SH-SY5Y (cell line): ENCODE results near the gene DHRS7C.

Source experiments
- GATA2 ChIP-seq: IDR thresholded peaks from 2 replicates; pipeline ENCODE4 v1.6.1; 2011; ENCODE audit warnings: mild to moderate bottlenecking, low read depth, low read length
- GATA3 ChIP-seq: IDR thresholded peaks from 2 replicates; pipeline ENCODE4 v1.6.1; 2011; ENCODE audit warnings: low read depth, mild to moderate bottlenecking, low read length, moderate library complexity

Gene DHRS7C

GRCh38 chr17:9817086-9817485, 25.7 kb upstream of the DHRS7C start:
- TF ChIP-seq GATA2: no peak
- TF ChIP-seq GATA3: no peak

DNA sequence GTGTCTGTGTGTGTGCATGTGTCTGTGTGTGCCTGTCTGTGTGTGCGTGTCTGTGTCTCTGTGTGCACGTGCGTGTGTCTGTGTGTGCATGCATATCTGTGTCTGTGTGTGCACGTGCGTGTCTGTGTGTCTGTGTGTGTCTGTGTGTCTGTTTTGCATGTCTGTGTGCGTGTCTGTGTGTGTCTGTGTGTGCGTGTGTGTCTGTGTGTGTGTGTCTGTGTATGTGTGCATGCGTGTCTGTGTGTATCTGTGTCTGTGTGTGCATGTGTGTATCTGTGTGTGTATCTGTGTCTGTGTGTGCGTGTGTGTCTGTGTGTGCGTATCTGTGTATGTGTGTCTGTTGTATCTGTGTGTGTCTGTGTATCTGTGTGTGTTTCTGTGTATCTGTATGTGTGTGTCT, 25.1 kb upstream of the DHRS7C start:
- TF ChIP-seq GATA2 (no peak), GATA3 (no peak)

GRCh38 chr17:9814337-9814945, 23.0 kb upstream of the DHRS7C start:
- TF ChIP-seq GATA3: no peak
- TF ChIP-seq GATA2: no peak

DNA sequence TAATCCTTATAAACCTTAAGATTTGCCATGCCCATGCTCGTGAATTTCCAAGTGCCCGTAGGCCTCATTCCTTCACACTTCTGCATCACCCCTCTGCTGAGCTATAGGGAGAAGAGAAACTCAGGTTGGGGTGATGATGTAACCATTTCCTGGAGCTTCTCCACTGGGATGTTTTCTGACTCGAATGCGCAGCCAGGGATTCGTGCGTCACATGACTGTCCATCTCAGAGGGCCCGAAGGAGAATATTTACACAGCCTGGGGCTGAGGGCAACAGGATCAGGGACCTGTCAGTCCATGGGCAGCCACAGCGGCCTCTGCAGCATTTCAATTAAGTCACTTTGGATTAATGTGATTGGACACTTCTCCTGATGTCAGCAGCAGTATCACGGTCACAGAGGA, 21.8 kb upstream of the DHRS7C start:
- TF ChIP-seq GATA3 (no peak), GATA2 (no peak)

DNA sequence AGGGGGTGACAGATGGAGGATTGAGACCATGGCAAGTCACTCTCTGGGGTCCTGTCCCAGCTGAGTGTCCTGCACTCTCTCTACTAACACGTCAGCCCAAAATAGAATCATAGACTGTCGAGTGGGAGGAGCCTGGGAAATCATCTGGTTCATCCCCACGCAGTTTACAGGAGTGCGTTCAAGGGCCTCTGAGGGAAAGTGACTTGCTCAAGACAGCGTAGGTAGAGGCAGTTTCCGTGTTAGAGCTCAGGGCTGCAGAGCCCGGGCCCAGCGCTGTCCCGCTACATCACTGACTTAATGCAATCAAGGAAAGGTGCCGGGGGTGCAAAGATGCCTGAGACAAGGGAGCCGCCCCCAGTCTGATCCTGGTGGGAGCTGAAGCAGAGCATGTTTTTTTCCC, 20.1 kb upstream of the DHRS7C start:
- no peak for TF ChIP-seq GATA3
- TF ChIP-seq GATA2: no peak

DNA sequence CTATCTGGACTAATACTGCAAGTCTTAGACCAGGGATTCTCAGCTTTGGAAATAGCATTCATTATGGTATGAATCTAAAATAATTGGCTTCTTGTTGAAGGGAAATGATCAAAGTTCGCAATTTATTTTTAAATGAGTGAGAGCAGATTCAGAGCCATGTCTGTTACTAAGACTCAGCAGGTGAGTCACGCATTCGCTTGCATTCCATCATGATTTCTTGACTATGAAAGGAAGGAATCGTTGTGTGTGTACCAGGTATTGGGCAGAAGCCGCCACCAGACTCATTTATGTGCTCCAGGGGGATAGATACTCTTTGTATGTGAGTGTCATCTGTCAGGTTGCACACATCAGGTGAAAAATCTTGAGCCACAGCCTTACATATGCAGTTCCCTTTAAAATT, 19.7 kb upstream of the DHRS7C start:
- no peak for TF ChIP-seq GATA2
- no peak for TF ChIP-seq GATA3

DNA sequence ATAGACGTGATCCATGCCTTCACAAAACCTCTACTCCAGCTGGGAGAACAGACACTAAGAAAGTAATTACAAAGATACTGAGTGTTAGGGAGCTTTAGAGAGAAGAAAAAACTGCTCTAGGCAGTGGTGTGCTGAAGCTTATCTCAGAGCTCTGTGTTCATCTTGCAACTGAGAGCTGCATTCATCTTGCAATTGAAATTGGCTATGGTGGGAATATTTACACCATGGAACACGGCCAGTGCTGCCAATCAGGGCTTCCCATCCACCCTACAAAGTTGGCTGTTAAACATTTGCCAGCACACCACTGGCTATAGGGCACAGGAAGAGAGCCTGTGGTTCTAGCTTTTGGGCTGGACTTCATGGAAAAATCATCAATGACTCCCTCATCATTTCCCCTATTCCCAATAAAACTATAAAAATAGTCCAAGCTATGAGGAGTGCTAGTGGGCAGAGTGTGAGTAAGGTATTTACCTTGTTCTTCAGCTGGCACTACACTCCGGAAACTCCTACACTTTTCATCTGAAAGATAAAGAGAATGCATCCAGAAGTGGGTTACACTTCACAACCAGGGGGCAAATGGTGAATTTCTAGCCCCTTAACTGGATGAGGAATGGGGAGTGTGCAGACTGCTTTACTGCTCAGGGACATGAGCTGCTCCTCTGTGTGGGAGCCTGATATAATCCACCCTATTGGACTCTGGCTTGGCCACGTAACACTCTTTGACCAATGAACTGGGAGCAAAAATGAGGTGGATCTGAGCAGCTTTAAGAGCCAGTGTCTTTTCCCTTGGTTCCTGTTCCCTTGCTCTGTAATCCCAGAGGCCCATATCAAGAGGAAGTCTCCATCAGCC, 18.9 kb upstream of the DHRS7C start:
- TF ChIP-seq GATA3 (no peak), GATA2 (no peak)

GRCh38 chr17:9809409-9809808, 18.0 kb upstream of the DHRS7C start:
- TF ChIP-seq GATA2: no peak
- TF ChIP-seq GATA3: no peak

- TF ChIP-seq GATA2 (no peak), GATA3 (no peak)
These were observed 15.3 kb upstream of the DHRS7C start for GRCh38 chr17:9806699-9807098.

DNA sequence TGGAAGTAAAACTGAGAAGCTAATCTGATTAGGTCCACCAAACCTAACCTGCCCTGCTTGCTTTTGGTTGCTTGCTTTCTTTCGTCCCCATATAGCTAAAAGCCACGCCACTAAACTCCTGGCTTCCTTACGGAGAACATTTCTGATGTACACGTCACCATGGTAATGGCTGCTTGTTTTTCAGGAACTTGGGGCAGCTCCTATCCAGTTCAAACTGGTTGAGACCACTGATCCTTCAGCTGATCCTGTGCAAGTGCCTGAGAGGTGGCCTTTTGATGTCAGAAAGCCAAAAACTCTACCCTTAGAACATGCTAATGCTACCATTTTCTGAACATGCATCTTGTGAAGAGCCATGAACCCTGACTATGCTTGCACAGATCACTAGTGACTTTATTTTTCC, 14.4 kb upstream of the DHRS7C start:
- no peak for TF ChIP-seq GATA2
- no peak for TF ChIP-seq GATA3

- TF ChIP-seq GATA3 (no peak), GATA2 (no peak)
These were observed 11.3 kb upstream of the DHRS7C start for GRCh38 chr17:9802697-9803096.

DNA sequence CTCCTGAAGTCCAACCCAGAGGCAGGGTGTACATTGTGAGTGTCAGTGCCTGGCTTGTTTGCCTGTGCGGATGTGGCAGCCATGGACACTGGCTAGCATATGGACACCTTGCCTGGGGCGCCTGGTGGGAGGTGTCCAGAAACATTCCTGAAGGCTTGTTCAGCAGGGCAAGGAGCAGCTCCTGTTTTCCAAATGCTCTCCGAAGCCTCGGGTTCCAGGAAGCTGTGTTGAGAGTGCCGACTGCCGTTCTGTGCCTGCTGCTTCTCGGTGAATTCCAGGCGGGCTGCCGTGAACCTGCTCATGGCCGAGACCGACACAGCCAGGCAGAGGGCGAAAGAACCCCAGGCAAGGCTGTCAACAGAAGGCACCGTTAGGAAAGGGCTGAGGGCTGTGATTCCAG, 10.9 kb upstream of the DHRS7C start:
- no peak for TF ChIP-seq GATA2
- no peak for TF ChIP-seq GATA3

DNA sequence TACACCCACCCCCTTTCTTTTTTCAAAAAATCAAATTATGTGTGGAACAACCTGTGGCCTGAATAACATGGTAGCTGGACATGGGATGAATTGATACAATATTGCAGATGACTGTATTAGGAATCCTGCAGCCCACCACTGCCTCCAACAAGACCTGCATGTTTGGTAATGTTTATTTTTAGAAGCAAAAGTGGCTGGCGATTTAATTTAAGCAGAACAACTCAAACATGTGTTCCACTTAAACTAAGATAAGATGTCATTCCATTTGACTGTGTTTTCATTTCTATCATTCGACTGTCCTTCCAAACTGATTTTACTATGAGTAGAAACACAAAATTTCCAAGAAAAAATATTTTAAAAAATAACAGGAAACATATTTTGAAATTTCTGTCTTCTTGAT, 10.1 kb upstream of the DHRS7C start:
- no peak for TF ChIP-seq GATA3
- TF ChIP-seq GATA2: no peak

GRCh38 chr17:9798724-9799123, 7.3 kb upstream of the DHRS7C start:
- TF ChIP-seq GATA2 (no peak), GATA3 (no peak)

- TF ChIP-seq GATA3 (no peak), GATA2 (no peak)
These were observed 6.6 kb upstream of the DHRS7C start for GRCh38 chr17:9798008-9798407.
